HFF-Myc (cell line): Measurements from ENCODE around the gene XPR1.

Experiments used
- DNase-seq: peaks from one replicate; pipeline ENCODE4 v3.0.0-alpha.2; 2011; ENCODE audit warnings: low read depth; ENCODE audit errors: extremely low read depth
- H3K4me3 ChIP-seq: replicated peaks from 2 replicates; pipeline ENCODE4 v1.5.1; 2011; ENCODE audit warnings: low read depth, mild to moderate bottlenecking, control low read depth, low read length
- CTCF ChIP-seq: IDR thresholded peaks from 2 replicates; pipeline ENCODE4 v1.5.1; 2012; ENCODE audit warnings: mild to moderate bottlenecking, low read depth, low read length, control low read depth; ENCODE audit errors: missing control alignments

XPR1 gene

GRCh38 chr1:180933141-180933540 is 301.3 kb downstream of the XPR1 start:
- peak; percentile 4 for TF ChIP-seq CTCF
- DNase-seq: no peak
- no peak overlapping the region for H3K4me3 ChIP-seq

DNA sequence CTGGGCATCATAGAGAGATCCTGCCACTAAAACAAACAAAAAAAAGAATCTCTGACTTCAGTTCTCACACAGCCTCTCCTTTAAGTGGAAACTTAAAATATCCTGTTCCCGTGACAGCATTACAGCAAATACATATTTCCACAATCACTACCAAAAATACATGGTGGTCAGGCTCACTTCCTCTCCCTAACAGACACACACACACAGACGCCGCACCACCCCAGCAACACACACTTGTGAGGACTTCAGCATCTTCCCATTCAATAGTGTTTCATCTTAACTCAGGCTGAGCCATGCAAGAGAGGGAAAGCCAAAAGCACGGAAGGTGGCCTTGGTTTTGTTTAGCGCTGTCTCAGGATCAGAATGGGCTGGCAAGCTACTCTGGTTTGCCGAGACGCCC is 302.7 kb downstream of the XPR1 start:
- no peak for DNase-seq
- H3K4me3 ChIP-seq: no peak overlapping the region
- no peak for TF ChIP-seq CTCF

- no peak overlapping the region for H3K4me3 ChIP-seq
- no peak for DNase-seq
- no peak for TF ChIP-seq CTCF
These were observed 303.7 kb downstream of the XPR1 start for GRCh38 chr1:180935326-180936109.

DNA sequence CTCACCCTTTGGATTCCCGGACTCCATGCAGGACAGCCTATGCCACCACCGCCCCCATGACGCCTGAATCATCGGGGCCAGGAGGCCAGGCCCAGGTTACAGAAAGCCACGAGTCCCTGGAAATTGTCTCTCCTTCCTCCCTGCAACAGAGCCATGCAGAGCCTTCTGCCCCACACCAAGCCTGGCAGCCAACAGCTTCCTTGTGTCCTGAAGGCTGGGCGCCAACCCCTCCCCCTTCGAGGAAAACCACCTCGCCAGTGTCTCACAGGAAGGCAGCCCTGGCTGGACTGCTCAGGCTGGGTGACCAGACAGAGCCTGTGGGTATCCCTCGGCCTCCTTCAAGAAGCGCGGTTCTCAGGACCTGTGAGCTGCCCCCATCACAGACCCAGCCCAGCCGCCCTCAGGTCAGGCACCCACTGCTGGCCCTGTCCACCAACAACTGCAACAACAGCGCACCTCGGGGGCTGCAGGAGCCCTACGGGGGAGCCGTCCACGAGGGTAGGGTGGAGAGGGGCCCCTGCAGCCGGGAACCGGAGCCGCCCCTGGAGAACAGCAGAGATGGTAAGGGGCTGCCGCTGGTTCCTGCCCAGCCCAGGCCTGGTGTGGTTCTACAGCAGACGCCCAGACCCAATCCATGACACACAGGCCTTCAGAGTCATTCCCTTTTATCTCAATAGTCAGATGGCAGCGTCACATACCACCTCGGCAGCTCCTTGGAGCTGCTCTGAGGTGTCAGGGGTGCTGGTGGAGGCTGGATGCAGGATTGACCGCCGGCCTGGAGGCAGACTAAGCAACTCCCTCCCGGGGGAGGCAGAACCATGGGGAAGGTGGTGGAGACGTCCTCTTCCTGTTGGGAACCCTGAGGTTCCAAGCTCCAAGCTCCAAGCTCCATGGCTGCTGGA is 304.5 kb downstream of the XPR1 start:
- TF ChIP-seq CTCF: no peak
- no peak overlapping the region for H3K4me3 ChIP-seq
- no peak for DNase-seq

DNA sequence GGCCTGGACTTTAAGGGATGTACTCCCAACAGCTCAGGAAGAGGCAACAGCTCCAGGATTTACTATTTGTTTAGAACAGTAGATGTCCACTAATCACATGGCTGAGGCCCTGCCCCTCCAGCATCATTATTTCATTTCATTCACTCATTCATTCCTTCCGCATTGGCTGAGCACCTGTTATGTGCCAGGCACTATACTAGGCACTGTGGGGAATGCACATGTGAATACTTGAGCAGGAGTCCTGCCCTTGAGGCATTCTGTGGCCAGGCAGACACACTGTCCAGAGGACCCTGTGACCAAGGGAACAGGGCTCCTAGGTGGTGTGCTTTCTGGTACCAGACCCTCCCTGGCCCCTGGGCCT is 305.2 kb downstream of the XPR1 start:
- TF ChIP-seq CTCF: no peak

DNA sequence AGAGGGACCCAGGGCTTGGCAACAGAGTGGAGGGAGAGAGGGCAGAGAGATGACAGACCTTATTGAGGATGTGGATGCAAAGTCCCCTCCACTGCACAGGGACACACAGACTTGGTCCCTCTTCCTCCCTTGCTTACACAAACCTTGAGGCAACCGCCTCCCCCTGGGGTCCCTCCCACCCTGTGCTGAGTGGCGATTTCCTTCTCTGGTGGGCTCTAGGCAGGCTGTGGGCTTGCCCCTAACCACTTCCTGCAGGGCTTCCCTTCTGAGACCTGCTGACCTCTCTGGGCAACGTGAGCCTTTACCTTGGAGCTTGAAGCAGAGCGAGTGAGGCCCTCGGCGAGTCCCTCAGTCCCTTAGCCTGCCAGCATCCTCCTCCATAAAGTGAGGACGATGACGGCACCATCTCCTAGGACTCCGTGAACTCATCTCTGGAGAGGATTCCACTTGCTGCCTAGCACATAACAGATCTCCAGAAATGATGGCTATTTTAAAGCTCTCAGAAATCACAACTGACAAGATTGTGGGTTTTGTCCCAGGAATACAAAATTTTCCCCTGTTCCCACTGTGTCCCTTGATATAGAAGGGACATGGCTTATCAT is 305.9 kb downstream of the XPR1 start:
- no peak for DNase-seq
- no peak overlapping the region for H3K4me3 ChIP-seq
- no peak for TF ChIP-seq CTCF

More for the DNA sequence above, 305.2 kb downstream of the XPR1 start:
- no peak overlapping the region for H3K4me3 ChIP-seq
- DNase-seq: no peak
